Measurements from ENCODE around the gene DYNC1I2.

Gene DYNC1I2

GRCh38 chr2:171687287-171688128 is at the start of gene DYNC1I2:
TSS of gene DYNC1I2 (plus strand) at chr2:171687469. CDS start at chr2:171690156, 2,687 bp downstream.
- peak; percentile 82 for DNase-seq

GRCh38 chr2:171651667-171652415 is 35.4 kb upstream of the DYNC1I2 start:
- no peak for DNase-seq

GRCh38 chr2:171652416-171652785 is 34.9 kb upstream of the DYNC1I2 start:
- no peak for DNase-seq

- no peak for DNase-seq
These were observed 31.7 kb upstream of the DYNC1I2 start for GRCh38 chr2:171655586-171655985.

GRCh38 chr2:171667041-171667440 is 20.2 kb upstream of the DYNC1I2 start:
- no peak for DNase-seq

GRCh38 chr2:171668183-171668582 is 19.1 kb upstream of the DYNC1I2 start:
- DNase-seq: no peak

- DNase-seq: no peak
These were observed 18.1 kb upstream of the DYNC1I2 start for GRCh38 chr2:171669121-171669520.

- no peak for DNase-seq
These were observed 16.6 kb upstream of the DYNC1I2 start for GRCh38 chr2:171670655-171671054.

- DNase-seq: no peak
These were observed 15.4 kb upstream of the DYNC1I2 start for GRCh38 chr2:171671867-171672266.

- DNase-seq: no peak
These were observed 13.4 kb upstream of the DYNC1I2 start for GRCh38 chr2:171673905-171674304.

- DNase-seq: no peak
These were observed 11.4 kb upstream of the DYNC1I2 start for GRCh38 chr2:171675810-171676345.

GRCh38 chr2:171678619-171679018 is 8.7 kb upstream of the DYNC1I2 start:
- DNase-seq: no peak

GRCh38 chr2:171688129-171688465 is 828 bp downstream of the DYNC1I2 start:
- DNase-seq: no peak

- DNase-seq: no peak
These were observed 5.1 kb downstream of the DYNC1I2 start for GRCh38 chr2:171692331-171692730.

- DNase-seq: no peak
These were observed 15.7 kb downstream of the DYNC1I2 start for GRCh38 chr2:171702781-171703556.

GRCh38 chr2:171703574-171704347 is 16.5 kb downstream of the DYNC1I2 start:
- peak; percentile 12 for DNase-seq

GRCh38 chr2:171706152-171706803 is 19.0 kb downstream of the DYNC1I2 start:
- no peak for DNase-seq

- DNase-seq: no peak
These were observed 20.5 kb downstream of the DYNC1I2 start for GRCh38 chr2:171707752-171708151.

- DNase-seq: no peak
These were observed 21.9 kb downstream of the DYNC1I2 start for GRCh38 chr2:171709011-171709685.

GRCh38 chr2:171711351-171711750 is 24.1 kb downstream of the DYNC1I2 start:
- no peak for DNase-seq

- DNase-seq: no peak
These were observed 24.8 kb downstream of the DYNC1I2 start for GRCh38 chr2:171712051-171712450.
